ENCODE measurements around the gene EGF. TPM values are rescaled to one million over a fixed set of nuclear protein-coding genes. Genes with fewer than 3 reads are reported as not detected.

EGF gene
- polyA plus RNA-seq, 1 donor from 2014 or later: not detected

DNA sequence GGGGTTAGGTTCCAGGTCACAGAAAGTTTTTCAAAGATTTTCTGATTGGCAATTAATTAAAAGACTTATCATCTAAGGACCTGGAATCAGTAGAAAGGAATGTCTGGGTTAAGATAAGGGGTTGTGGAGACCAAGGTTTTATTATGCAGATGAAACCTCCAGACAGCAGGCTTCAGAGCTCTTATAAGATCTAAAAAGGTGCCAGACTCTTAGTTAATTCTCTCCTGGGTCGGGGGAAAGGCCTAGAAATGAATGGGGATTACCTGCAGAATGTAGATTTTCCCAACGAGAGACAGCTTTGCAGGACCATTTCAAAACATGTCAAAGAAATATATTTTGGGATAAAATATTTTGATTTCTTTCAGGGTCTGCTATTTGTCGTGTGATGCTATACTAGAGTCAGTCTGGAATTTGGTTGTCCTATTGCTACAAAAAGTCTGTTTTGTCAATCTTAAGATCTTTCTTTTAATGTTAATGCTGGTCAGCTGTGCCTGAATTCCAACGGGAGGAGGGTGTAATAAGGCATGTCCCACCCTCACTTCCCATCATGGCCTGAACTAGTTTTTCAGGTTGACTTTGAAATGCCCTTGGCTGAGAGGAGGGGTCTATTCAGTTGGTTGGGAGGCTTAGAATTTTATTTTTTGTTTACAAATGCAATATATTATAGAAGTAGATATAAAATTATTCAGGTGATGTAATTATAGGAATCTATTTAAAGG lies 15.8 kb downstream of the EGF start:
- Histone ChIP-seq H2AFZ (ENCODE audit: low read depth, low read length) (no peak overlapping the region), H3K4me3 (ENCODE audit: low read length) (no peak overlapping the region), H3F3A (ENCODE audit: insufficient read depth, low read length, poor library complexity, severe bottlenecking) (no peaks in the 10 kb centered on the region), H3K9me3 (ENCODE audit: low read length) (no peaks in the 10 kb centered on the region), H3K79me2 (replicated peaks; ENCODE audit: insufficient read depth, low read length) (no peaks in the 10 kb centered on the region), H3K27ac (ENCODE audit: low read length) (no peak overlapping the region), H3K9me2 (ENCODE audit: insufficient read depth, low read length) (no peaks in the 10 kb centered on the region), H3K9ac (ENCODE audit: low read length) (no peak overlapping the region), H3K4me2 (ENCODE audit: low read length) (no peak overlapping the region), H4K20me1 (ENCODE audit: insufficient read depth) (no peaks in the 10 kb centered on the region), H3K36me3 (ENCODE audit: insufficient read depth, low read length) (no peaks in the 10 kb centered on the region), H3K27me3 (ENCODE audit: insufficient read depth, low read depth, low read length) (no peaks in the 10 kb centered on the region)
- TF ChIP-seq POLR2AphosphoS5 (IDR thresholded peaks at IDR 0.05): no peak
- no peak for TF ChIP-seq EP300 (conservative IDR thresholded peaks at IDR 0.05; ENCODE audit: poor library complexity, severe bottlenecking)
- no peak for TF ChIP-seq MXI1 (conservative IDR thresholded peaks at IDR 0.05; ENCODE audit: poor library complexity, severe bottlenecking)
- TF ChIP-seq RAD21 (conservative IDR thresholded peaks at IDR 0.05): no peak
- TF ChIP-seq SMC3 (conservative IDR thresholded peaks at IDR 0.05; ENCODE audit: poor library complexity): no peak
- TF ChIP-seq EZH2 (IDR thresholded peaks at IDR 0.05; ENCODE audit: borderline replicate concordance, insufficient read depth, low read length, poor library complexity, severe bottlenecking): no peak
- TF ChIP-seq, protein P1, sequence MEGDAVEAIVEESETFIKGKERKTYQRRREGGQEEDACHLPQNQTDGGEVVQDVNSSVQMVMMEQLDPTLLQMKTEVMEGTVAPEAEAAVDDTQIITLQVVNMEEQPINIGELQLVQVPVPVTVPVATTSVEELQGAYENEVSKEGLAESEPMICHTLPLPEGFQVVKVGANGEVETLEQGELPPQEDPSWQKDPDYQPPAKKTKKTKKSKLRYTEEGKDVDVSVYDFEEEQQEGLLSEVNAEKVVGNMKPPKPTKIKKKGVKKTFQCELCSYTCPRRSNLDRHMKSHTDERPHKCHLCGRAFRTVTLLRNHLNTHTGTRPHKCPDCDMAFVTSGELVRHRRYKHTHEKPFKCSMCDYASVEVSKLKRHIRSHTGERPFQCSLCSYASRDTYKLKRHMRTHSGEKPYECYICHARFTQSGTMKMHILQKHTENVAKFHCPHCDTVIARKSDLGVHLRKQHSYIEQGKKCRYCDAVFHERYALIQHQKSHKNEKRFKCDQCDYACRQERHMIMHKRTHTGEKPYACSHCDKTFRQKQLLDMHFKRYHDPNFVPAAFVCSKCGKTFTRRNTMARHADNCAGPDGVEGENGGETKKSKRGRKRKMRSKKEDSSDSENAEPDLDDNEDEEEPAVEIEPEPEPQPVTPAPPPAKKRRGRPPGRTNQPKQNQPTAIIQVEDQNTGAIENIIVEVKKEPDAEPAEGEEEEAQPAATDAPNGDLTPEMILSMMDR (IDR thresholded peaks at IDR 0.05; ENCODE audit: poor library complexity, severe bottlenecking): no peak
- no peak for TF ChIP-seq TAF1 (IDR thresholded peaks at IDR 0.05; ENCODE audit: low read depth)
- TF ChIP-seq, protein P2, sequence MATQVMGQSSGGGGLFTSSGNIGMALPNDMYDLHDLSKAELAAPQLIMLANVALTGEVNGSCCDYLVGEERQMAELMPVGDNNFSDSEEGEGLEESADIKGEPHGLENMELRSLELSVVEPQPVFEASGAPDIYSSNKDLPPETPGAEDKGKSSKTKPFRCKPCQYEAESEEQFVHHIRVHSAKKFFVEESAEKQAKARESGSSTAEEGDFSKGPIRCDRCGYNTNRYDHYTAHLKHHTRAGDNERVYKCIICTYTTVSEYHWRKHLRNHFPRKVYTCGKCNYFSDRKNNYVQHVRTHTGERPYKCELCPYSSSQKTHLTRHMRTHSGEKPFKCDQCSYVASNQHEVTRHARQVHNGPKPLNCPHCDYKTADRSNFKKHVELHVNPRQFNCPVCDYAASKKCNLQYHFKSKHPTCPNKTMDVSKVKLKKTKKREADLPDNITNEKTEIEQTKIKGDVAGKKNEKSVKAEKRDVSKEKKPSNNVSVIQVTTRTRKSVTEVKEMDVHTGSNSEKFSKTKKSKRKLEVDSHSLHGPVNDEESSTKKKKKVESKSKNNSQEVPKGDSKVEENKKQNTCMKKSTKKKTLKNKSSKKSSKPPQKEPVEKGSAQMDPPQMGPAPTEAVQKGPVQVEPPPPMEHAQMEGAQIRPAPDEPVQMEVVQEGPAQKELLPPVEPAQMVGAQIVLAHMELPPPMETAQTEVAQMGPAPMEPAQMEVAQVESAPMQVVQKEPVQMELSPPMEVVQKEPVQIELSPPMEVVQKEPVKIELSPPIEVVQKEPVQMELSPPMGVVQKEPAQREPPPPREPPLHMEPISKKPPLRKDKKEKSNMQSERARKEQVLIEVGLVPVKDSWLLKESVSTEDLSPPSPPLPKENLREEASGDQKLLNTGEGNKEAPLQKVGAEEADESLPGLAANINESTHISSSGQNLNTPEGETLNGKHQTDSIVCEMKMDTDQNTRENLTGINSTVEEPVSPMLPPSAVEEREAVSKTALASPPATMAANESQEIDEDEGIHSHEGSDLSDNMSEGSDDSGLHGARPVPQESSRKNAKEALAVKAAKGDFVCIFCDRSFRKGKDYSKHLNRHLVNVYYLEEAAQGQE (IDR thresholded peaks at IDR 0.05; ENCODE audit: borderline replicate concordance): no peak

DNA sequence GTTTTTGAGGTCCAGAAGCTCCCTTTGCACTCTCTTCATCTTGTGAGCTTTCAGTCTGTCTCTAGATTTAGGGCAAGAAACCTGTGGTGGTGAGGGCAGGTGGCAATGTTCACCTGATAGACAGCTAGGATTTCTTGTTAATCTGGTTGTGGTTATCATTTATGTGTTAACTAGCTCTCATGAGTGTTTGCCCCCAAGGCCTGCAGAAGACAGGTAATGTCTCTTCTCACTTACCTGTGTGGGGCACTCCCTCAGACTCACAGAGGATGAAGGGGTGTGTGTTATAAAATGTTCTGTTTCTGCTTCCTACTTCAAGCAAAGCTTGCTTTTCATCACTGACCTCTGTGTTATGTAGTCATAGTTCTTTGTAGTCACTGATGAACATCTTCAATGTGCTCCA lies 17.8 kb downstream of the EGF start:
- no peaks in the 10 kb centered on the region for H3K36me3 ChIP-seq (ENCODE audit: insufficient read depth, low read length)
- H3K9ac ChIP-seq (ENCODE audit: low read length): no peak overlapping the region
- TF ChIP-seq POLR2AphosphoS5 (IDR thresholded peaks at IDR 0.05) (no peak), MXI1 (conservative IDR thresholded peaks at IDR 0.05; ENCODE audit: poor library complexity, severe bottlenecking) (no peak), RAD21 (conservative IDR thresholded peaks at IDR 0.05) (no peak), SMC3 (conservative IDR thresholded peaks at IDR 0.05; ENCODE audit: poor library complexity) (no peak), EP300 (conservative IDR thresholded peaks at IDR 0.05; ENCODE audit: poor library complexity, severe bottlenecking) (no peak), TAF1 (IDR thresholded peaks at IDR 0.05; ENCODE audit: low read depth) (no peak), EZH2 (IDR thresholded peaks at IDR 0.05; ENCODE audit: borderline replicate concordance, insufficient read depth, low read length, poor library complexity, severe bottlenecking) (no peak)
- TF ChIP-seq, protein P2 (IDR thresholded peaks at IDR 0.05; ENCODE audit: borderline replicate concordance): no peak
- TF ChIP-seq, protein P1 (IDR thresholded peaks at IDR 0.05; ENCODE audit: poor library complexity, severe bottlenecking): no peak
- no peaks in the 10 kb centered on the region for H3F3A ChIP-seq (ENCODE audit: insufficient read depth, low read length, poor library complexity, severe bottlenecking)
- H3K4me3 ChIP-seq (ENCODE audit: low read length): no peak overlapping the region
- no peak overlapping the region for H3K4me2 ChIP-seq (ENCODE audit: low read length)
- no peaks in the 10 kb centered on the region for H3K27me3 ChIP-seq (ENCODE audit: insufficient read depth, low read depth, low read length)
- no peaks in the 10 kb centered on the region for H4K20me1 ChIP-seq (ENCODE audit: insufficient read depth)
- H3K9me3 ChIP-seq (ENCODE audit: low read length): no peaks in the 10 kb centered on the region
- no peaks in the 10 kb centered on the region for H3K9me2 ChIP-seq (ENCODE audit: insufficient read depth, low read length)
- H3K27ac ChIP-seq (ENCODE audit: low read length): no peak overlapping the region
- H2AFZ ChIP-seq (ENCODE audit: low read depth, low read length): no peak overlapping the region
- H3K79me2 ChIP-seq (replicated peaks; ENCODE audit: insufficient read depth, low read length): no peaks in the 10 kb centered on the region
